ENCODE measurements around the gene PPIC. TPM values are rescaled to one million over a fixed set of nuclear protein-coding genes. Genes with fewer than 3 reads are reported as not detected.
A peak's percentile ranks its signal among the peaks of the same experiment; 100 is the strongest.

The PPIC gene
- total and polyA plus RNA-seq, 2 donors (not counting 3 experiments of a cell fraction or from before 2014, with no cell fraction given): 26.5 to 36.4 TPM

DNA sequence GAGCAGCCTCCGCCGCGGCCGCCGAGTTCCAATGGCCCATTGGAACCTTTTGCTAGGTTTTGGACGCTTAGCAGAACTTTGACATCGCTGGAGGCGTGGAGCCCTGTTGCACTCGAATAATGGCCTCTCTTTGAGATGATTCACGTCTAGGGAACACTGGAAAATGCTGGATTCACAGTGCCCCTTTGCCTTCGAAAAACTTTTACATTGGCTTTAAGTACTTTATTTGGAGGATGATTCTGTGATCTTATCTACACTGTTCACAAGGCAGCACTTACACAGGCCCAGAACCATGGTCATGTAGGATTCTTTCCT is 536 bp upstream of the PPIC start:
- TF ChIP-seq GATA2 (IDR thresholded peaks at IDR 0.05; ENCODE audit: insufficient read depth, insufficient read length, low read depth, low read length): peak; percentile 26
- no peak for TF ChIP-seq EZH2 (IDR thresholded peaks at IDR 0.05; ENCODE audit: borderline replicate concordance, low read depth, low read length, severe bottlenecking)
- intact Hi-C loops (cut with micrococcal nuclease): loop anchor here (2.0 to 10.0 kb wide), 5 partner anchors 145 to 722 kb away; partner anchors contain the start of genes CSNK1G3, SNCAIP and SNX24

DNA sequence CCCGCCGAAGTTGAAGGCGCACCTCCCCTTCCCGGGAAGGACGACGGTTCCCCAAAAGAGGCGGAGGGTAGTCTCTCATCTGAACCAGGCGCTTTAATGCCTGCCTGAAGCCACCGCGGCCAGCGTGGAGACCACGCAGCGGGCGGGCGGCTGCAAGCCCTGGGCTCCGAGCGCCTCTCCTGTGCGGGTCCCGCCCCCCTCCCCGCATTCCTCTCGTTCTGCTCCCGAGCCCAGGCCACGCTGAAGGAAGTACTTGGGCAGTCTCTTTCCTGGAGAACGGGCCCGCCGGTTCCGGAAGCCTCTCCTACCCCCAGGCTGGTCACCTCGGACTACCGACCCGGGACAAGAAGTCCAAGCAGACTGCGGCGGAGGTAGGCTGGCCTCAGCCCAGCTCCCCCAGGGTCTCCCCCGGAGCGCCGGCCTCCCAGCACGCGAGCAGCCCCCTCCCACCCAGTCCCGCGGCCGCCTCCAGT is 571 bp downstream of the PPIC start:
- no peaks in the 10 kb centered on the region for H3K79me2 ChIP-seq (ENCODE audit: control insufficient read depth, insufficient read depth, low read length)
- CTCF ChIA-PET: interaction anchor here (1.4 kb wide), 1 partner anchor 520 kb away, joined by 4 read pairs; no protein-coding TSS in a partner anchor
- peak; percentile 51 for DNase-seq (ENCODE audit: low read depth, low spot score)
- no peak overlapping the region for H3K27ac ChIP-seq (ENCODE audit: insufficient read depth, low read depth, low read length)
- TF ChIP-seq, protein P1, sequence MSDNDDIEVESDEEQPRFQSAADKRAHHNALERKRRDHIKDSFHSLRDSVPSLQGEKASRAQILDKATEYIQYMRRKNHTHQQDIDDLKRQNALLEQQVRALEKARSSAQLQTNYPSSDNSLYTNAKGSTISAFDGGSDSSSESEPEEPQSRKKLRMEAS (IDR thresholded peaks at IDR 0.05; ENCODE audit: insufficient read depth, insufficient read length): no peak
- TF ChIP-seq POLR2AphosphoS5 (IDR thresholded peaks at IDR 0.05; ENCODE audit: insufficient read depth, low read depth, low read length) (no peak), GATA2 (IDR thresholded peaks at IDR 0.05; ENCODE audit: insufficient read depth, insufficient read length, low read depth, low read length) (no peak), EZH2 (IDR thresholded peaks at IDR 0.05; ENCODE audit: borderline replicate concordance, low read depth, low read length, severe bottlenecking) (no peak), MYC (IDR thresholded peaks at IDR 0.05; ENCODE audit: low read depth, low read length) (no peak), FOS (IDR thresholded peaks at IDR 0.05; ENCODE audit: borderline replicate concordance, insufficient read depth, low read length) (no peak), JUN (IDR thresholded peaks at IDR 0.05; ENCODE audit: borderline replicate concordance, insufficient read depth, insufficient read length, low read depth) (no peak), POLR2A (IDR thresholded peaks at IDR 0.05; ENCODE audit: low read depth, low read length) (no peak)
- TF ChIP-seq, protein P2, sequence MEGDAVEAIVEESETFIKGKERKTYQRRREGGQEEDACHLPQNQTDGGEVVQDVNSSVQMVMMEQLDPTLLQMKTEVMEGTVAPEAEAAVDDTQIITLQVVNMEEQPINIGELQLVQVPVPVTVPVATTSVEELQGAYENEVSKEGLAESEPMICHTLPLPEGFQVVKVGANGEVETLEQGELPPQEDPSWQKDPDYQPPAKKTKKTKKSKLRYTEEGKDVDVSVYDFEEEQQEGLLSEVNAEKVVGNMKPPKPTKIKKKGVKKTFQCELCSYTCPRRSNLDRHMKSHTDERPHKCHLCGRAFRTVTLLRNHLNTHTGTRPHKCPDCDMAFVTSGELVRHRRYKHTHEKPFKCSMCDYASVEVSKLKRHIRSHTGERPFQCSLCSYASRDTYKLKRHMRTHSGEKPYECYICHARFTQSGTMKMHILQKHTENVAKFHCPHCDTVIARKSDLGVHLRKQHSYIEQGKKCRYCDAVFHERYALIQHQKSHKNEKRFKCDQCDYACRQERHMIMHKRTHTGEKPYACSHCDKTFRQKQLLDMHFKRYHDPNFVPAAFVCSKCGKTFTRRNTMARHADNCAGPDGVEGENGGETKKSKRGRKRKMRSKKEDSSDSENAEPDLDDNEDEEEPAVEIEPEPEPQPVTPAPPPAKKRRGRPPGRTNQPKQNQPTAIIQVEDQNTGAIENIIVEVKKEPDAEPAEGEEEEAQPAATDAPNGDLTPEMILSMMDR (IDR thresholded peaks at IDR 0.05; ENCODE audit: extremely low read depth in 1 of 2, insufficient read depth in 1 of 2, low read depth in 1 of 2, low read length in 2 of 2): no peak
- BruUV-seq (replicated peaks): no TSS peak
- FAIRE-seq: peak; percentile 68
- no peaks in the 10 kb centered on the region for H4K20me1 ChIP-seq (replicated peaks; ENCODE audit: control insufficient read depth, extremely low read depth, insufficient read depth, low read length)
- H3K9me3 ChIP-seq (replicated peaks; ENCODE audit: control insufficient read depth, insufficient read depth, low read length): no peaks in the 10 kb centered on the region
- peak overlapping the region; percentile 79 for H3K9ac ChIP-seq (replicated peaks; ENCODE audit: extremely low read depth, insufficient read depth, low read length)
- H3K4me2 ChIP-seq (ENCODE audit: insufficient read depth, low read length): peak overlapping the region; percentile 90
- peak overlapping the region; percentile 99 for H2AFZ ChIP-seq (ENCODE audit: low read depth, low read length)
- intact Hi-C loops (cut with micrococcal nuclease) (loop anchor here (1.0 to 10.0 kb wide), 6 partner anchors 52 to 721 kb away; partner anchors contain the start of genes CSNK1G3, SNCAIP and SNX24), dilution Hi-C loops (cut with MboI; ENCODE audit: extremely low pct_ligation_motif_present, low sequenced_read_pairs) (no loop called here)
- H3K4me3 ChIP-seq (replicated peaks in 1 of 3; ENCODE audit: insufficient read depth in 1 of 3, low read depth in 1 of 3, low read length in 3 of 3): peak overlapping the region; percentile 77 to 90 (median 85)
- no peaks in the 10 kb centered on the region for H3K9me1 ChIP-seq (replicated peaks; ENCODE audit: control insufficient read depth, extremely low read depth, insufficient read depth, low read length)
- no peaks in the 10 kb centered on the region for H3K27me3 ChIP-seq (ENCODE audit: control insufficient read depth in 2 of 2, insufficient read depth in 2 of 2, low read length in 2 of 2)
- no peaks in the 10 kb centered on the region for H3K36me3 ChIP-seq (ENCODE audit: control insufficient read depth in 2 of 2, extremely low read depth in 1 of 2, insufficient read depth in 2 of 2, low read length in 2 of 2)
- peaks cover 8% of the 10 kb centered on the region for H3K4me1 ChIP-seq (ENCODE audit: control insufficient read depth, extremely low read depth, insufficient read depth, low read length)
- POLR2A ChIA-PET: no interaction called here

More for the DNA sequence above, 536 bp upstream of the PPIC start:
- H3K36me3 ChIP-seq (ENCODE audit: control insufficient read depth in 2 of 2, extremely low read depth in 1 of 2, insufficient read depth in 2 of 2, low read length in 2 of 2): no peaks in the 10 kb centered on the region
- DNase-seq (ENCODE audit: low read depth, low spot score): no peak
- peaks cover 8% of the 10 kb centered on the region for H3K4me1 ChIP-seq (ENCODE audit: control insufficient read depth, extremely low read depth, insufficient read depth, low read length)
- no peak for FAIRE-seq
- H2AFZ ChIP-seq (ENCODE audit: low read depth, low read length): peak overlapping the region; percentile 99
- POLR2A ChIA-PET: no interaction called here
- peak overlapping the region; percentile 44 for H3K27ac ChIP-seq (ENCODE audit: insufficient read depth, low read depth, low read length)
- H3K9ac ChIP-seq (replicated peaks; ENCODE audit: extremely low read depth, insufficient read depth, low read length): peak overlapping the region; percentile 79
- CTCF ChIA-PET: no interaction called here
- BruUV-seq (replicated peaks): TSS peak; percentile 30
- dilution Hi-C loops (cut with MboI; ENCODE audit: extremely low pct_ligation_motif_present, low sequenced_read_pairs): no loop called here
- no peaks in the 10 kb centered on the region for H3K9me1 ChIP-seq (replicated peaks; ENCODE audit: control insufficient read depth, extremely low read depth, insufficient read depth, low read length)
- H4K20me1 ChIP-seq (replicated peaks; ENCODE audit: control insufficient read depth, extremely low read depth, insufficient read depth, low read length): no peaks in the 10 kb centered on the region
- H3K4me2 ChIP-seq (ENCODE audit: insufficient read depth, low read length): peak overlapping the region; percentile 90
- no peaks in the 10 kb centered on the region for H3K27me3 ChIP-seq (ENCODE audit: control insufficient read depth in 2 of 2, insufficient read depth in 2 of 2, low read length in 2 of 2)
- peak overlapping the region; percentile 77 to 90 (median 85) for H3K4me3 ChIP-seq (replicated peaks in 1 of 3; ENCODE audit: insufficient read depth in 1 of 3, low read depth in 1 of 3, low read length in 3 of 3)
- H3K79me2 ChIP-seq (ENCODE audit: control insufficient read depth, insufficient read depth, low read length): no peaks in the 10 kb centered on the region
- H3K9me3 ChIP-seq (replicated peaks; ENCODE audit: control insufficient read depth, insufficient read depth, low read length): no peaks in the 10 kb centered on the region

Data from endothelial cell of umbilical vein (primary cell).